IMR-90 (cell line): Measurements from ENCODE around the gene KRT72. TPM values are rescaled to one million over a fixed set of nuclear protein-coding genes. Genes with fewer than 3 reads are reported as not detected.

Source experiments
- ATAC-seq: fragments of 200-7000 bp; cut with Tn5 transposase; 2 replicates; pipeline ENCODE4 v1.9.1; 2020; ENCODE audit warnings: low read depth, mild to moderate bottlenecking, moderate library complexity
- BruUV-seq: library from RNA; stranded (reverse); fragments of 400-500 nt; replicated peaks from 2 replicates; lab custom pipeline; 2021; lab: Mats Ljungman, UMichigan
- CTCF ChIA-PET: fragments of 300-600 bp; formaldehyde crosslinking; extraction: SDS; loops from one replicate; lab custom pipeline; 2021; ENCODE audit warnings: antibody characterized with exemption; lab: Yijun Ruan, JAX
- POLR2A ChIA-PET: fragments of 300-600 bp; sonication (Branson Sonifier 250); formaldehyde crosslinking; loops from one replicate; lab custom pipeline; 2022; ENCODE audit warnings: antibody characterized with exemption; ENCODE audit not compliant: unreplicated experiment; lab: Charles Lee
- DNase-seq: peaks from one replicate; pipeline ENCODE4 v3.0.0; 2013
- H2AFZ ChIP-seq: replicated peaks from 2 replicates; pipeline ENCODE3; 2013; ENCODE audit warnings: low read length, mild to moderate bottlenecking; ENCODE audit not compliant: poor library complexity
- H2AK5ac ChIP-seq: 2 replicates; pipeline ENCODE4 v1.6.1; 2013; ENCODE audit warnings: low read depth, low read length, inconsistent platforms
- H2AK9ac ChIP-seq: replicated peaks from 2 replicates; pipeline ENCODE3; 2013; ENCODE audit warnings: mild to moderate bottlenecking, low read depth, low read length, moderate library complexity; ENCODE audit not compliant: poor library complexity
- H2BK120ac ChIP-seq: 2 replicates; pipeline ENCODE4 v1.6.1; 2013; ENCODE audit warnings: low read depth, low read length, inconsistent platforms
- H2BK15ac ChIP-seq: 3 replicates; pipeline ENCODE4 v1.6.1; 2013; ENCODE audit warnings: low read depth, low read length, inconsistent platforms
- H2BK20ac ChIP-seq: 2 replicates; pipeline ENCODE4 v1.6.1; 2013; ENCODE audit warnings: low read depth, mild to moderate bottlenecking, inconsistent platforms, low read length, moderate library complexity
- H2BK5ac ChIP-seq: 2 replicates; pipeline ENCODE4 v1.6.1; 2013; ENCODE audit warnings: mild to moderate bottlenecking, low read depth, low read length, inconsistent platforms; ENCODE audit not compliant: poor library complexity, severe bottlenecking
- H3K14ac ChIP-seq: replicated peaks from 2 replicates; pipeline ENCODE4 v1.6.1; 2013; ENCODE audit warnings: low read depth, low read length, inconsistent platforms
- H3K18ac ChIP-seq: 2 replicates; pipeline ENCODE4 v1.6.1; 2013; ENCODE audit warnings: low read depth, low read length, control low read depth
- H3K23ac ChIP-seq: 2 replicates; pipeline ENCODE4 v1.6.1; 2013; ENCODE audit warnings: low read depth, low read length, inconsistent platforms
- H3K27ac ChIP-seq: 2 replicates; pipeline ENCODE4 v1.5.1; 2013; ENCODE audit warnings: mild to moderate bottlenecking, control low read depth, low read length; ENCODE audit not compliant: insufficient read depth
- H3K27me3 ChIP-seq: 2 replicates; pipeline ENCODE4 v1.6.1; 2013; ENCODE audit warnings: low read length; ENCODE audit not compliant: control insufficient read depth, insufficient read depth
- H3K36me3 ChIP-seq: 2 replicates; pipeline ENCODE4 v1.6.1; 2013; ENCODE audit warnings: low read length, mixed read lengths; ENCODE audit not compliant: control insufficient read depth, insufficient read depth
- H3K4ac ChIP-seq: 2 replicates; pipeline ENCODE4 v1.6.1; 2013; ENCODE audit warnings: low read depth, low read length, inconsistent platforms
- H3K4me1 ChIP-seq: 2 replicates; pipeline ENCODE4 v1.6.1; 2013; ENCODE audit warnings: low read length, mixed read lengths; ENCODE audit not compliant: control insufficient read depth, insufficient read depth
- H3K4me2 ChIP-seq: 2 replicates; pipeline ENCODE4 v1.6.1; 2013; ENCODE audit warnings: low read depth, mild to moderate bottlenecking, control low read depth, low read length, moderate library complexity
- H3K4me3 ChIP-seq: 2 replicates; pipeline ENCODE4 v1.5.1; 2013; ENCODE audit warnings: low read depth, mild to moderate bottlenecking, control low read depth, low read length, moderate library complexity; ENCODE audit not compliant: insufficient read depth
- H3K56ac ChIP-seq: 2 replicates; pipeline ENCODE4 v1.6.1; 2013; ENCODE audit warnings: low read length, inconsistent platforms; ENCODE audit not compliant: insufficient read depth; ENCODE audit errors: extremely low read depth
- H3K79me1 ChIP-seq, 2 experiments: 2 replicates each; pipeline ENCODE4 v1.6.1; 2013; ENCODE audit warnings: low read length in 2 of 2, inconsistent platforms in 1 of 2, low read depth in 1 of 2
- H3K9ac ChIP-seq: 2 replicates; pipeline ENCODE4 v1.6.1; 2013; ENCODE audit warnings: low read depth, low read length, control low read depth
- H3K9me1 ChIP-seq: 2 replicates; pipeline ENCODE4 v1.6.1; 2013; ENCODE audit warnings: low read length, inconsistent platforms; ENCODE audit not compliant: insufficient read depth
- H3K9me3 ChIP-seq: 2 replicates; pipeline ENCODE4 v1.6.1; 2013; ENCODE audit warnings: low read length; ENCODE audit not compliant: control insufficient read depth, insufficient read depth
- H4K20me1 ChIP-seq: 2 replicates; pipeline ENCODE4 v1.6.1; 2013; ENCODE audit warnings: low read length, inconsistent platforms; ENCODE audit not compliant: insufficient read depth
- H4K5ac ChIP-seq: 2 replicates; pipeline ENCODE4 v1.6.1; 2013; ENCODE audit warnings: mild to moderate bottlenecking, low read depth, low read length, control low read depth
- H4K8ac ChIP-seq, 2 experiments: 2 replicates each; pipeline ENCODE4 v1.6.1; 2013; ENCODE audit warnings: low read depth in 2 of 2, low read length in 2 of 2, control low read depth in 1 of 2, inconsistent platforms in 1 of 2
- H4K91ac ChIP-seq: 2 replicates; pipeline ENCODE4 v1.6.1; 2013; ENCODE audit warnings: low read depth, low read length, inconsistent platforms; ENCODE audit not compliant: insufficient read depth
- BHLHE40 ChIP-seq: fragments of 150-350 bp; IDR thresholded peaks from 2 replicates; pipeline ENCODE4 v1.6.1; 2016; ENCODE audit warnings: mild to moderate bottlenecking, low read depth, low read length
- CTCF ChIP-seq: conservative IDR thresholded peaks from 2 replicates; pipeline ENCODE4 v1.5.1; 2012; ENCODE audit warnings: mild to moderate bottlenecking, low read depth, low read length, improper control_type of control experiment
- MAZ ChIP-seq: IDR thresholded peaks from 2 replicates; pipeline ENCODE4 v1.6.1; 2012; ENCODE audit warnings: low read depth, mild to moderate bottlenecking, low read length, improper control_type of control experiment, moderate library complexity, borderline replicate concordance
- MXI1 ChIP-seq: IDR thresholded peaks from 2 replicates; pipeline ENCODE4 v1.6.1; 2012; ENCODE audit warnings: low read depth, mild to moderate bottlenecking, low read length, moderate library complexity, borderline replicate concordance
- POLR2A ChIP-seq: IDR thresholded peaks from 2 replicates; pipeline ENCODE4 v1.6.1; 2012; ENCODE audit warnings: mild to moderate bottlenecking, low read depth, low read length
- WGBS, 2 experiments: methylation state at CpG; one replicate each; pipeline versions ENCODE4 v1.1.5 to v1.1.7; 2013; ENCODE audit warnings: missing lambda C conversion rate in 2 of 2; ENCODE audit not compliant: insufficient read length in 1 of 2; ENCODE audit errors: extremely low coverage in 2 of 2; 5-methylcytosine and 5-hydroxymethylcytosine counted together
- dilution Hi-C: fragments of 300-500 bp; cut with HindIII; formaldehyde crosslinking; loops from one replicate; pipeline ENCODE4 v1.14.3; 2018; ENCODE audit warnings: low sequenced_read_pairs; ENCODE audit not compliant: unreplicated experiment
- in situ Hi-C: fragments of 300-500 bp; cut with MboI; formaldehyde crosslinking; loops from 3 replicates; pipeline ENCODE4 v1.14.3; 2019; ENCODE audit warnings: low sequenced_read_pairs, inconsistent platforms, mixed read lengths
- intact Hi-C: fragments of 100-400 bp; cut with micrococcal nuclease; formaldehyde crosslinking; loops from 2 replicates; pipeline ENCODE4 v1.10.0; 2022
- polyA plus RNA-seq, 3 experiments: library from polyadenylated mRNA; depleted of rRNA; stranded (reverse); fragments of >200 nt; gene quantifications; 2 replicates each; pipeline ENCODE4 v1.2.3, GENCODE V29; 2012; ENCODE audit warnings: low replicate concordance in 1 of 3
- total RNA-seq: library from RNA; depleted of rRNA; stranded (reverse); fragments of >200 nt; gene quantifications from 2 replicates; pipeline ENCODE4 v1.2.3, GENCODE V29; 2012

KRT72 gene
- total and polyA plus RNA-seq, 2 of the 4 experiments (the other 2 are of a cell fraction): not detected

GRCh38 chr12:52573743-52574142, 27.5 kb downstream of the KRT72 start, which contains the start of gene KRT74:
Gene KRT74 (minus strand): TSS chr12:52573843. CDS start chr12:52573777, 66 bp downstream.
- Histone ChIP-seq H2BK5ac (no peak within 1 kb of the TSS), H3K14ac (no peak within 1 kb of the TSS), H3K27ac (no peak within 1 kb of the TSS), H4K20me1 (no peaks in the 10 kb centered on the region), H3K56ac (no peak within 1 kb of the TSS), H3K4me3 (no peak within 1 kb of the TSS), H2AK9ac (no peak within 1 kb of the TSS), H2AK5ac (no peak within 1 kb of the TSS), H3K4ac (no peak within 1 kb of the TSS), H3K9me3 (no peaks in the 10 kb centered on the region), H4K8ac (no peak within 1 kb of the TSS), H3K4me1 (no peaks in the 10 kb centered on the region), H4K91ac (no peak within 1 kb of the TSS), H3K79me1 (no peaks in the 10 kb centered on the region), H3K4me2 (no peak within 1 kb of the TSS), H3K9ac (no peak within 1 kb of the TSS), H2BK20ac (no peak within 1 kb of the TSS), H3K18ac (no peak within 1 kb of the TSS), H3K36me3 (no peaks in the 10 kb centered on the region), H3K27me3 (peaks cover 45% of the 10 kb centered on the region), H4K5ac (no peak within 1 kb of the TSS), H3K23ac (no peak within 1 kb of the TSS), H3K9me1 (no peaks in the 10 kb centered on the region), H2BK120ac (no peak within 1 kb of the TSS), H2AFZ (no peak within 1 kb of the TSS), H2BK15ac (no peak within 1 kb of the TSS)
- dilution Hi-C loops (no loop called here), intact Hi-C loops (no loop called here), in situ Hi-C loops (no loop called here)
- WGBS, 2 experiments: no CpG with 5 or more reads among the region's 3 CpGs
- ChIA-PET CTCF (no interaction called here), POLR2A (no interaction called here)
- DNase-seq: no peak
- TF ChIP-seq MXI1 (no peak), POLR2A (no peak), MAZ (no peak), BHLHE40 (no peak), CTCF (no peak)
- BruUV-seq: no TSS peak
- no peak for ATAC-seq
